Activated T-cell treated with anti-CD3 and anti-CD28 coated beads for 24 hours (primary cell): Measurements from ENCODE around the gene NMUR1.

Experiments
- DNase-seq: peaks from one replicate; pipeline ENCODE4 v3.0.0-alpha.2; 2020; ENCODE audit warnings: low read depth

Gene NMUR1

GRCh38 chr2:231483398-231484329 is 46.6 kb downstream of the NMUR1 start:
- no peak for DNase-seq

DNA sequence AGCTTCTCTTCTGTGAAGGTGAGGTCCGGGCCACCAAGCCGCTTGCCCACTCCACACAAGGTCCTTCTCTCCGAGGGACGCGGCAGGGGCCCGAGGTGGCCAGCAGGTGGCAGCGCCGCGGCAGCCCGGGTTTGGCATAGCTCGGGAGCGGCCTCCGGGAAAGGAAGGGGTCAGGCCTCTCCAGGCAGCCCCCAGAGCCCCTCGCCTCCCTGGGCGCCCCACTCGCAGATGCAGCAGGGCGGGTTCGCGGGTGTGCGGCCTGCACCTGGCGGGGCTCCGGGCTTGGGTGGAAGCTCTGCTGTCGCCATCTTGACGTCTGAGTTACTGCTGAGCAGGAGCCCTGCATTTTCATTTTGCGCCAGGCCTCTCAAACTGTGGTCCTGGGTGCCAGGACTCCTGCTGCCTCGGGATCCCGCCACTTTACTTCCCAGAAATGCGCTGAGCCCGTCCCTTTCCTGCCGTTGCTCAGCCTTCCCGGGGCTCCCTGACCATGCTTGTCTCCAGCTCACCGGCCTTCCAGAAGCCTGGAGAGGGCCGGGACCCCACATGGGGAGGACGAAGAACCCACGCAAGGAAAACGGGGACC is 47.3 kb downstream of the NMUR1 start:
- peak; percentile 65 for DNase-seq

- no peak for DNase-seq
Measured at GRCh38 chr2:231480781-231481180, 49.5 kb downstream of the NMUR1 start.

GRCh38 chr2:231479455-231479854 is 50.8 kb downstream of the NMUR1 start:
- DNase-seq, result no peak

- DNase-seq, result no peak
Measured at GRCh38 chr2:231476920-231477319, 53.3 kb downstream of the NMUR1 start.

DNA sequence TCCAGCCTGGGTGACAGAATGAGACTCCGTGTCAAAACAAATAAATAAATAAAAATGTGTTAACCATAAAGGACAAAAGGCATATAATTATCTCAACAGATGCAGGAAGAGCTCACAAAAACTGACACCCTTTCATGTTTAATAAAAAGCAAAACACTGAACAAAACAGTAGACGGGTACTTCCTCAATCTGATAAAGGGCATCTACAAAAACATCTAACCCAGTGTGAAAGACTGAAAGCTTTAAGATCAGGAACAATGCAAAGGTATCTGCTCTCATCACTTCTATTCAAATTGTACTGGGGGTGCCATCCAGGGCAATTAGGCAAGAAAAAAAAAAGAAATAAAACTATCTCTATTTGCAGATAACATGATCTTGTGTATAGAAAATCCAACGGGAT is 54.3 kb downstream of the NMUR1 start:
- DNase-seq, result no peak
